KBM-7 (cell line): ENCODE data around the gene NKIRAS1.
A peak's percentile ranks its signal among the peaks of the same experiment; 100 is the strongest.

Experiments
- DNase-seq: peaks from one replicate; pipeline ENCODE4 v3.0.0-alpha.2; 2015
- in situ Hi-C: fragments of 300-500 bp; cut with MboI; formaldehyde crosslinking; loops from 2 replicates; pipeline ENCODE4 v1.14.3; 2020; ENCODE audit warnings: low sequenced_read_pairs, low pct_unique_long_range_greater_than_20kb, mixed read lengths

The NKIRAS1 gene

GRCh38 chr3:23916886-23917678 is at the start of gene NKIRAS1, which contains the start of gene RPL15:
NKIRAS1 (minus strand) TSS chr3:23916990; CDS start chr3:23910904, 6,086 bp downstream.
RPL15 (plus strand) TSS chr3:23917132; CDS start chr3:23917860, 728 bp downstream.
- DNase-seq = peak; percentile 97
- in situ Hi-C loops = no loop called here

GRCh38 chr3:23966328-23966727 is 49.5 kb upstream of the NKIRAS1 start:
- in situ Hi-C loops = no loop called here

GRCh38 chr3:23964537-23965235 is 47.9 kb upstream of the NKIRAS1 start:
- in situ Hi-C loops = no loop called here
- DNase-seq = no peak

More at GRCh38 chr3:23966328-23966727, 49.5 kb upstream of the NKIRAS1 start:
- no peak for DNase-seq

GRCh38 chr3:23961913-23962312 is 45.1 kb upstream of the NKIRAS1 start:
- DNase-seq = no peak
- in situ Hi-C loops = no loop called here

- DNase-seq = no peak
- in situ Hi-C loops = no loop called here
Measured at GRCh38 chr3:23961066-23961465, 44.3 kb upstream of the NKIRAS1 start.

GRCh38 chr3:23960649-23961048 is 43.9 kb upstream of the NKIRAS1 start:
- DNase-seq = no peak
- in situ Hi-C loops = no loop called here

GRCh38 chr3:23959135-23959900 is 42.5 kb upstream of the NKIRAS1 start:
- DNase-seq = no peak
- in situ Hi-C loops = no loop called here

GRCh38 chr3:23956701-23957100 is 39.9 kb upstream of the NKIRAS1 start:
- in situ Hi-C loops = no loop called here
- DNase-seq = no peak

- in situ Hi-C loops = no loop called here
- no peak for DNase-seq
Measured at GRCh38 chr3:23954144-23954543, 37.4 kb upstream of the NKIRAS1 start.

GRCh38 chr3:23953523-23953922 is 36.7 kb upstream of the NKIRAS1 start:
- in situ Hi-C loops = no loop called here
- no peak for DNase-seq

- no peak for DNase-seq
- in situ Hi-C loops = no loop called here
Measured at GRCh38 chr3:23952646-23953045, 35.9 kb upstream of the NKIRAS1 start.

GRCh38 chr3:23950293-23950692 is 33.5 kb upstream of the NKIRAS1 start:
- in situ Hi-C loops = no loop called here
- no peak for DNase-seq

- peak; percentile 18 for DNase-seq
- in situ Hi-C loops = no loop called here
Measured at GRCh38 chr3:23949784-23950183, 33.0 kb upstream of the NKIRAS1 start.

GRCh38 chr3:23948761-23949160 is 32.0 kb upstream of the NKIRAS1 start:
- in situ Hi-C loops = no loop called here
- DNase-seq = no peak

GRCh38 chr3:23945913-23946687 is 29.3 kb upstream of the NKIRAS1 start:
- DNase-seq = peak; percentile 98
- in situ Hi-C loops = no loop called here

- in situ Hi-C loops = no loop called here
- DNase-seq = no peak
Measured at GRCh38 chr3:23945663-23945912, 28.8 kb upstream of the NKIRAS1 start.

- peak; percentile 75 for DNase-seq
- in situ Hi-C loops = no loop called here
Measured at GRCh38 chr3:23944861-23945662, 28.3 kb upstream of the NKIRAS1 start, which contains the start of gene NR1D2. NR1D2 (plus strand) TSS chr3:23945286; CDS start chr3:23945579, 293 bp downstream.

- no peak for DNase-seq
- in situ Hi-C loops = no loop called here
Measured at GRCh38 chr3:23944007-23944783, 27.4 kb upstream of the NKIRAS1 start.
